Amygdala (tissue), 56 donors: Measurements from ENCODE around the gene FAM221A.
"Not testable (repeated sequence)": the region's sequence is repeated elsewhere in the genome, so short reads cannot be mapped to it uniquely, and the experiment has no call there.

Experiments used
- DNase-seq, 56 donors: peaks; one replicate each; lab custom pipeline; 2025; lab: John Stamatoyannopoulos, UW

FAM221A gene

GRCh38 chr7:23698822-23699221 is 18.8 kb downstream of the FAM221A start:
- DNase-seq, result no peak

GRCh38 chr7:23700046-23700445 is 20.0 kb downstream of the FAM221A start:
- DNase-seq, result no peak

GRCh38 chr7:23709081-23709750 is 29.2 kb downstream of the FAM221A start:
- no peak for DNase-seq

GRCh38 chr7:23710000-23710399 is 30.0 kb downstream of the FAM221A start, which contains the start of gene STK31:
Gene STK31 (plus strand): TSS chr7:23710219. CDS start chr7:23710286, 67 bp downstream.
- no peak for DNase-seq

- peak in 1 of 56 donors; percentile 69 for DNase-seq
Observed at GRCh38 chr7:23712368-23713284, 32.6 kb downstream of the FAM221A start.

DNA sequence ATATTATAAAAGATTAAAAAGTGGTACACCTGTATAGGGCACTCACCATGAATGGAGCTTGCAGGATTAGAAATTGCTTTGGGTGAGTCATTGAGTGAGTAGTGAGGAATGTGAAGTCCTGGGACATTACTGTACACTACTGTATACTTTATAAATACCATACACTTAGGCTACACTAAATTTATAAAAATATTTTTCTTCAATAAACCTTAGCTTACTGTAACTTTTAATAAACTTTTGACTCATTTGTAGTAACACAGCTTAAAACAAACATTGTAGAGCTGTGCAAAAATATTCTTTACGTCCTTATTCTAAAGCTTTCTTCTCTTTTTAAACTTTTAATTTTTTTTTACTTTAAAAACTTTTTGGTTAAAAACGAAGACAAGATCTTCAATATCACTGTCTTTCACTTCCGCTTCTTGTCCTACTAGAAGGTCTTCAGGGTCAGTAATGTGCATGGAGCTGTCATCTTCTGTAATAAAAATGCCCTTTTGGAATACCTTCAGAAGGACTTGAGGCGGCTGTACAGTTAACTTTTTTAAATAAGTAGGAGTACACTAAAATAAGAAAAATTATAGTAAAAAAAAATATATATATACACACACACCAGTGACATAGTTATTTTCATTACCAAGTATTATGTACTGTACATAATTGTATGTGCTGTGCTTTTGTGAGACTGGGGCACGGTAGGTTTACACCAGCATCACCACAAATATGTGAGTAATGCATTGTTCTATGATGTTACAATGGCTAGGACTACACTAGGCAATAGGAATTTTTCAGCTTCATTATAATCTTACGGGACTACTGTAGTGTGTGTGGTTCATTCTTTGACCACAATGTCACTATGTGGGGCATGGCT is 33.5 kb downstream of the FAM221A start:
- DNase-seq, result no peak

GRCh38 chr7:23714150-23714464 is 34.1 kb downstream of the FAM221A start:
- no peak for DNase-seq

- no peak for DNase-seq
Observed at GRCh38 chr7:23714579-23714978, 34.6 kb downstream of the FAM221A start.

DNA sequence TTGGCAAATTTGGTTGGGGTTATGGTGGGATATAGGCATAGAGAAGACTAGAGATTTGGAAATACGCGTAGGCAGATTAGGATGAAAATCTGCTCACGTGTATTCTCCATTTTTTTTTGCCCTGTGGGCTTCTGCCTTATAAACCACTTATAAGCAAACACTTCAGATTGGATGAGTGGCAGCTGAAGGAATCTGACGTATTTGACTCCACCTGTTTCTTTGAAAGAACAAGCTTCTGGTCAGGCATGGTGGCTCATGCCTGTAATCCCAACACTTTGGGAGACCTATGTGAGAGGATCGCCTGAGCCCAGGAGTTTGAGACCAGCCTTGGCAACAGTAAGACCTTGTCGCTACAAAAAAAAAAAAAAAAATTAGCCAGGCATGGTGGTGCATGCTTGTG is 35.1 kb downstream of the FAM221A start:
- DNase-seq, result no peak

GRCh38 chr7:23717788-23718187 is 37.8 kb downstream of the FAM221A start:
- DNase-seq, result no peak

GRCh38 chr7:23721456-23721855 is 41.5 kb downstream of the FAM221A start:
- no peak for DNase-seq

- not testable (repeated sequence) for DNase-seq
Observed at GRCh38 chr7:23722587-23723216, 42.7 kb downstream of the FAM221A start.

DNA sequence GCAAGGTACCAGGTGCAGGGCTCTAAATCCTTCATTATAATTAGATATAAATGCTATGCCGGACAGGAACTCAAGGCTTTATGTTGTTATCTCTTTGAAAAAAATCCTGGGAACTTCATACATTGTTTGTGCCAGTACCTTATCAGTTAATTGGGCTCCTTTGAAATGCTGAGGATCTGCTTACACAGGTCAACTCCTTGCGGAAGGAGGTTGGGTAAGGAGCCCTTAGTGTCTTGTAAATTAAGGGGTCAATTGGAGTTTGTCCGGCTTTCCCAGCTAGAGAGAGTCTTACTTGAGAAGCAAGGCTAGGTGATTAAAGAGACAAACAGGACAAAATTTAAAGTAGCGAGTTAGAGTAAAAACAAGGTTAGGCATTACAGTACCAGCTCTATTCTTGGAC is 44.1 kb downstream of the FAM221A start:
- not testable (repeated sequence) for DNase-seq

DNA sequence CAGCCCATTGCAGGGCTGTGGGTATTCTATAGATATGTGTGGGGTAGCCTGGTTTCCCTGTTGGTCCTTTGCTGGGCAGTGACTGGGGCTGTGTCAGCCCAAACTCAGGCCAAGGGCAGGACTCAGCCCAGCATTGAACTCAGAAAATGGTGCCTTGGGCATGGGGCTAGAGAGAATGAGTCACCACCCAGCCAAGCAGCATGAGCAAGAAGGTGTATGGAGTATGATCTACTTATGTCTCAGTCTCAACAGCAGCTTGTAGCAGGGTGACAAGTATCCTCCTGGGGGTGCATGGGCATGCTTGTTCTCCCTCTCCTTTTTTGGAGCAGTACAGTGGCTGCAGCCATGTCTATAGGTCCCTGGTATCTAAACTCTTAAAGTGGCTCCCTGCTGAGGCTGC is 62.1 kb downstream of the FAM221A start:
- DNase-seq, result no peak

- DNase-seq, result no peak
Observed at GRCh38 chr7:23743226-23743625, 63.2 kb downstream of the FAM221A start.

GRCh38 chr7:23746629-23747028 is 66.6 kb downstream of the FAM221A start:
- no peak for DNase-seq

DNA sequence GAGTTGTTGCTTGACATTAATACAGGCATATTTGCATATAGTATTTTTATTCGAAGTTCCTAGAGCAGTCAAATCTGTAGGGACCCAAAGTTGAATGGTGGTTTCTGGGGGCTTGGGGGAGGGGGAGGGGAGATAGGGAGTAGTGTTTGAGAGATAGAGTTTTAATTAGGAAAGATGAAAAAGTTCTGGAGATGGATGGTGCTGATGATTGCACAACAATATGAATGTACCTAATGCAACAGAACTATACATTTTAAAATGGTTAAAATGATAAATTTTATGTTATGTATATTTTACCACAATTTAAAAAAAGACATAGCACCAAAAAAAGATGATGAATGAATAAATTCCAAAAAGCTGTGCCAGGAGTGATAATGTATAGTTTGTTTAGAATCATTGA is 71.9 kb downstream of the FAM221A start:
- DNase-seq, result no peak
